IMR-90 (cell line): ENCODE data around the gene LCE4A. TPM values are rescaled to one million over a fixed set of nuclear protein-coding genes. Genes with fewer than 3 reads are reported as not detected.

Experiments
- ATAC-seq: fragments of 200-7000 bp; cut with Tn5 transposase; 2 replicates; pipeline ENCODE4 v1.9.1; 2020; ENCODE audit warnings: low read depth, mild to moderate bottlenecking, moderate library complexity
- BruUV-seq: library from RNA; stranded (reverse); fragments of 400-500 nt; replicated peaks from 2 replicates; lab custom pipeline; 2021; lab: Mats Ljungman, UMichigan
- CTCF ChIA-PET: fragments of 300-600 bp; formaldehyde crosslinking; extraction: SDS; loops from one replicate; lab custom pipeline; 2021; ENCODE audit warnings: antibody characterized with exemption; lab: Yijun Ruan, JAX
- POLR2A ChIA-PET: fragments of 300-600 bp; sonication (Branson Sonifier 250); formaldehyde crosslinking; loops from one replicate; lab custom pipeline; 2022; ENCODE audit warnings: antibody characterized with exemption; ENCODE audit not compliant: unreplicated experiment; lab: Charles Lee
- DNase-seq: peaks from one replicate; pipeline ENCODE4 v3.0.0; 2013
- H2AFZ ChIP-seq: replicated peaks from 2 replicates; pipeline ENCODE3; 2013; ENCODE audit warnings: low read length, mild to moderate bottlenecking; ENCODE audit not compliant: poor library complexity
- H2AK5ac ChIP-seq: 2 replicates; pipeline ENCODE4 v1.6.1; 2013; ENCODE audit warnings: low read depth, low read length, inconsistent platforms
- H2AK9ac ChIP-seq: replicated peaks from 2 replicates; pipeline ENCODE3; 2013; ENCODE audit warnings: mild to moderate bottlenecking, low read depth, low read length, moderate library complexity; ENCODE audit not compliant: poor library complexity
- H2BK120ac ChIP-seq: 2 replicates; pipeline ENCODE4 v1.6.1; 2013; ENCODE audit warnings: low read depth, low read length, inconsistent platforms
- H2BK15ac ChIP-seq: 3 replicates; pipeline ENCODE4 v1.6.1; 2013; ENCODE audit warnings: low read depth, low read length, inconsistent platforms
- H2BK20ac ChIP-seq: 2 replicates; pipeline ENCODE4 v1.6.1; 2013; ENCODE audit warnings: low read depth, mild to moderate bottlenecking, inconsistent platforms, low read length, moderate library complexity
- H2BK5ac ChIP-seq: 2 replicates; pipeline ENCODE4 v1.6.1; 2013; ENCODE audit warnings: mild to moderate bottlenecking, low read depth, low read length, inconsistent platforms; ENCODE audit not compliant: poor library complexity, severe bottlenecking
- H3K14ac ChIP-seq: replicated peaks from 2 replicates; pipeline ENCODE4 v1.6.1; 2013; ENCODE audit warnings: low read depth, low read length, inconsistent platforms
- H3K18ac ChIP-seq: 2 replicates; pipeline ENCODE4 v1.6.1; 2013; ENCODE audit warnings: low read depth, low read length, control low read depth
- H3K23ac ChIP-seq: 2 replicates; pipeline ENCODE4 v1.6.1; 2013; ENCODE audit warnings: low read depth, low read length, inconsistent platforms
- H3K27ac ChIP-seq: 2 replicates; pipeline ENCODE4 v1.5.1; 2013; ENCODE audit warnings: mild to moderate bottlenecking, control low read depth, low read length; ENCODE audit not compliant: insufficient read depth
- H3K27me3 ChIP-seq: 2 replicates; pipeline ENCODE4 v1.6.1; 2013; ENCODE audit warnings: low read length; ENCODE audit not compliant: control insufficient read depth, insufficient read depth
- H3K36me3 ChIP-seq: 2 replicates; pipeline ENCODE4 v1.6.1; 2013; ENCODE audit warnings: low read length, mixed read lengths; ENCODE audit not compliant: control insufficient read depth, insufficient read depth
- H3K4ac ChIP-seq: 2 replicates; pipeline ENCODE4 v1.6.1; 2013; ENCODE audit warnings: low read depth, low read length, inconsistent platforms
- H3K4me1 ChIP-seq: 2 replicates; pipeline ENCODE4 v1.6.1; 2013; ENCODE audit warnings: low read length, mixed read lengths; ENCODE audit not compliant: control insufficient read depth, insufficient read depth
- H3K4me2 ChIP-seq: 2 replicates; pipeline ENCODE4 v1.6.1; 2013; ENCODE audit warnings: low read depth, mild to moderate bottlenecking, control low read depth, low read length, moderate library complexity
- H3K4me3 ChIP-seq: 2 replicates; pipeline ENCODE4 v1.5.1; 2013; ENCODE audit warnings: low read depth, mild to moderate bottlenecking, control low read depth, low read length, moderate library complexity; ENCODE audit not compliant: insufficient read depth
- H3K56ac ChIP-seq: 2 replicates; pipeline ENCODE4 v1.6.1; 2013; ENCODE audit warnings: low read length, inconsistent platforms; ENCODE audit not compliant: insufficient read depth; ENCODE audit errors: extremely low read depth
- H3K79me1 ChIP-seq, 2 experiments: 2 replicates each; pipeline ENCODE4 v1.6.1; 2013; ENCODE audit warnings: low read length in 2 of 2, inconsistent platforms in 1 of 2, low read depth in 1 of 2
- H3K9ac ChIP-seq: 2 replicates; pipeline ENCODE4 v1.6.1; 2013; ENCODE audit warnings: low read depth, low read length, control low read depth
- H3K9me1 ChIP-seq: 2 replicates; pipeline ENCODE4 v1.6.1; 2013; ENCODE audit warnings: low read length, inconsistent platforms; ENCODE audit not compliant: insufficient read depth
- H3K9me3 ChIP-seq: 2 replicates; pipeline ENCODE4 v1.6.1; 2013; ENCODE audit warnings: low read length; ENCODE audit not compliant: control insufficient read depth, insufficient read depth
- H4K20me1 ChIP-seq: 2 replicates; pipeline ENCODE4 v1.6.1; 2013; ENCODE audit warnings: low read length, inconsistent platforms; ENCODE audit not compliant: insufficient read depth
- H4K5ac ChIP-seq: 2 replicates; pipeline ENCODE4 v1.6.1; 2013; ENCODE audit warnings: mild to moderate bottlenecking, low read depth, low read length, control low read depth
- H4K8ac ChIP-seq, 2 experiments: 2 replicates each; pipeline ENCODE4 v1.6.1; 2013; ENCODE audit warnings: low read depth in 2 of 2, low read length in 2 of 2, control low read depth in 1 of 2, inconsistent platforms in 1 of 2
- H4K91ac ChIP-seq: 2 replicates; pipeline ENCODE4 v1.6.1; 2013; ENCODE audit warnings: low read depth, low read length, inconsistent platforms; ENCODE audit not compliant: insufficient read depth
- BHLHE40 ChIP-seq: fragments of 150-350 bp; IDR thresholded peaks from 2 replicates; pipeline ENCODE4 v1.6.1; 2016; ENCODE audit warnings: mild to moderate bottlenecking, low read depth, low read length
- CEBPB ChIP-seq: IDR thresholded peaks from 2 replicates; pipeline ENCODE4 v1.6.1; 2012; ENCODE audit warnings: low read depth, low read length, improper control_type of control experiment
- CHD1 ChIP-seq: IDR thresholded peaks from 2 replicates; pipeline ENCODE4 v1.6.1; 2012; ENCODE audit warnings: low read depth, low read length, improper control_type of control experiment
- CTCF ChIP-seq: conservative IDR thresholded peaks from 2 replicates; pipeline ENCODE4 v1.5.1; 2012; ENCODE audit warnings: mild to moderate bottlenecking, low read depth, low read length, improper control_type of control experiment
- FOS ChIP-seq: fragments of 150-350 bp; IDR thresholded peaks from 2 replicates; pipeline ENCODE4 v1.6.1; 2016; ENCODE audit warnings: low read depth, low read length
- MAFK ChIP-seq: IDR thresholded peaks from 2 replicates; pipeline ENCODE4 v1.6.1; 2012; ENCODE audit warnings: low read depth, low read length, improper control_type of control experiment
- MAZ ChIP-seq: IDR thresholded peaks from 2 replicates; pipeline ENCODE4 v1.6.1; 2012; ENCODE audit warnings: low read depth, mild to moderate bottlenecking, low read length, improper control_type of control experiment, moderate library complexity, borderline replicate concordance
- MXI1 ChIP-seq: IDR thresholded peaks from 2 replicates; pipeline ENCODE4 v1.6.1; 2012; ENCODE audit warnings: low read depth, mild to moderate bottlenecking, low read length, moderate library complexity, borderline replicate concordance
- NFE2L2 ChIP-seq: fragments of 150-350 bp; IDR thresholded peaks from 2 replicates; pipeline ENCODE4 v1.6.1; 2016; ENCODE audit warnings: low read depth, mild to moderate bottlenecking, low read length
- POLR2A ChIP-seq: IDR thresholded peaks from 2 replicates; pipeline ENCODE4 v1.6.1; 2012; ENCODE audit warnings: mild to moderate bottlenecking, low read depth, low read length
- RAD21 ChIP-seq: IDR thresholded peaks from 2 replicates; pipeline ENCODE4 v1.6.1; 2012; ENCODE audit warnings: low read length, improper control_type of control experiment
- RCOR1 ChIP-seq: IDR thresholded peaks from 2 replicates; pipeline ENCODE4 v1.6.1; 2012; ENCODE audit warnings: mild to moderate bottlenecking, low read length, improper control_type of control experiment; ENCODE audit not compliant: insufficient replicate concordance
- RFX5 ChIP-seq: IDR thresholded peaks from 2 replicates; pipeline ENCODE4 v1.8.0; 2012; ENCODE audit warnings: low read depth, mild to moderate bottlenecking, low read length, moderate library complexity
- SMC3 ChIP-seq: fragments of 150-350 bp; IDR thresholded peaks from 2 replicates; pipeline ENCODE4 v1.6.1; 2016; ENCODE audit warnings: low read depth, mild to moderate bottlenecking, antibody characterized with exemption, low read length, moderate library complexity
- USF2 ChIP-seq: fragments of 150-350 bp; IDR thresholded peaks from 2 replicates; pipeline ENCODE4 v1.6.1; 2017; ENCODE audit warnings: mild to moderate bottlenecking, antibody characterized with exemption, low read length, low read depth
- WGBS, 2 experiments: methylation state at CpG; one replicate each; pipeline versions ENCODE4 v1.1.5 to v1.1.7; 2013; ENCODE audit warnings: missing lambda C conversion rate in 2 of 2; ENCODE audit not compliant: insufficient read length in 1 of 2; ENCODE audit errors: extremely low coverage in 2 of 2; 5-methylcytosine and 5-hydroxymethylcytosine counted together
- dilution Hi-C: fragments of 300-500 bp; cut with HindIII; formaldehyde crosslinking; loops from one replicate; pipeline ENCODE4 v1.14.3; 2018; ENCODE audit warnings: low sequenced_read_pairs; ENCODE audit not compliant: unreplicated experiment
- in situ Hi-C: fragments of 300-500 bp; cut with MboI; formaldehyde crosslinking; loops from 3 replicates; pipeline ENCODE4 v1.14.3; 2019; ENCODE audit warnings: low sequenced_read_pairs, inconsistent platforms, mixed read lengths
- intact Hi-C: fragments of 100-400 bp; cut with micrococcal nuclease; formaldehyde crosslinking; loops from 2 replicates; pipeline ENCODE4 v1.10.0; 2022
- polyA plus RNA-seq, 3 experiments: library from polyadenylated mRNA; depleted of rRNA; stranded (reverse); fragments of >200 nt; gene quantifications; 2 replicates each; pipeline ENCODE4 v1.2.3, GENCODE V29; 2012; ENCODE audit warnings: low replicate concordance in 1 of 3
- total RNA-seq: library from RNA; depleted of rRNA; stranded (reverse); fragments of >200 nt; gene quantifications from 2 replicates; pipeline ENCODE4 v1.2.3, GENCODE V29; 2012
- TF ChIP-seq, protein P1 (sequence below): fragments of 150-350 bp; IDR thresholded peaks from 2 replicates; pipeline ENCODE4 v1.6.1; 2016; ENCODE audit warnings: low read depth, mild to moderate bottlenecking, low read length, moderate library complexity, borderline replicate concordance

The LCE4A gene
- total and polyA plus RNA-seq, 2 of the 4 experiments (the other 2 are of a cell fraction): not detected

- H2AK5ac ChIP-seq: no peak overlapping the region
- in situ Hi-C loops: no loop called here
- H3K9ac ChIP-seq: no peak overlapping the region
- 0 out of 2 replicates have a peak, but pooled peaks cover 3% of the 10 kb centered on the region for H3K9me1 ChIP-seq
- ChIA-PET CTCF (no interaction called here), POLR2A (no interaction called here)
- dilution Hi-C loops: no loop called here
- no peak overlapping the region for H3K4me3 ChIP-seq
- H3K79me1 ChIP-seq: no peaks in the 10 kb centered on the region
- no CpG with 5 or more reads among the region's 1 CpG for WGBS, 2 experiments
- H2AFZ ChIP-seq: no peak overlapping the region
- no peak overlapping the region for H4K8ac ChIP-seq
- H3K4me1 ChIP-seq: no peaks in the 10 kb centered on the region
- H4K20me1 ChIP-seq: no peaks in the 10 kb centered on the region
- BruUV-seq: no TSS peak
- H3K36me3 ChIP-seq: no peaks in the 10 kb centered on the region
- H2BK5ac ChIP-seq: no peak overlapping the region
- no peak overlapping the region for H3K27ac ChIP-seq
- TF ChIP-seq CTCF (no peak), USF2 (no peak), BHLHE40 (no peak), CHD1 (no peak), RFX5 (no peak), MXI1 (no peak), MAFK (no peak), FOS (no peak), RAD21 (no peak), CEBPB (no peak), MAZ (no peak), SMC3 (no peak), NFE2L2 (no peak), POLR2A (no peak), RCOR1 (no peak)
- TF ChIP-seq, protein P1, sequence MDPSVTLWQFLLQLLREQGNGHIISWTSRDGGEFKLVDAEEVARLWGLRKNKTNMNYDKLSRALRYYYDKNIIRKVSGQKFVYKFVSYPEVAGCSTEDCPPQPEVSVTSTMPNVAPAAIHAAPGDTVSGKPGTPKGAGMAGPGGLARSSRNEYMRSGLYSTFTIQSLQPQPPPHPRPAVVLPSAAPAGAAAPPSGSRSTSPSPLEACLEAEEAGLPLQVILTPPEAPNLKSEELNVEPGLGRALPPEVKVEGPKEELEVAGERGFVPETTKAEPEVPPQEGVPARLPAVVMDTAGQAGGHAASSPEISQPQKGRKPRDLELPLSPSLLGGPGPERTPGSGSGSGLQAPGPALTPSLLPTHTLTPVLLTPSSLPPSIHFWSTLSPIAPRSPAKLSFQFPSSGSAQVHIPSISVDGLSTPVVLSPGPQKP: no peak
- H3K27me3 ChIP-seq: no peaks in the 10 kb centered on the region
- intact Hi-C loops: no loop called here
- H4K5ac ChIP-seq: no peak overlapping the region
- no peak overlapping the region for H2BK15ac ChIP-seq
- no peak overlapping the region for H3K56ac ChIP-seq
- H2BK120ac ChIP-seq: no peak overlapping the region
- no peak for DNase-seq
- ATAC-seq: no peak
- H2BK20ac ChIP-seq: no peak overlapping the region
- H3K4me2 ChIP-seq: no peak overlapping the region
- H3K9me3 ChIP-seq: no peaks in the 10 kb centered on the region
- H2AK9ac ChIP-seq: no peak overlapping the region
- H3K14ac ChIP-seq: no peak overlapping the region
- H3K4ac ChIP-seq: no peak overlapping the region
- no peak overlapping the region for H3K18ac ChIP-seq
- no peak overlapping the region for H4K91ac ChIP-seq
- no peak overlapping the region for H3K23ac ChIP-seq
Measured at GRCh38 chr1:152728986-152729385, 21.0 kb downstream of the LCE4A start.
